Progenitor cell of endocrine pancreas (in vitro differentiated cells): Measurements from ENCODE around the gene GRSF1. TPM values are rescaled to one million over a fixed set of nuclear protein-coding genes. Genes with fewer than 3 reads are reported as not detected.

Source experiments
- DNase-seq: peaks from one replicate; pipeline ENCODE4 v3.0.0; 2021; ENCODE audit warnings: low spot score; ENCODE audit not compliant: unreplicated experiment
- H3K27ac Mint-ChIP-seq: 2 replicates; pipeline ENCODE4 v1.8.0; 2021; ENCODE audit warnings: mild to moderate bottlenecking, moderate library complexity, mixed read lengths
- H3K27me3 Mint-ChIP-seq: 2 replicates; pipeline ENCODE4 v1.8.0; 2021; ENCODE audit warnings: mixed read lengths
- H3K36me3 Mint-ChIP-seq: 2 replicates; pipeline ENCODE4 v1.8.0; 2022; ENCODE audit warnings: mixed read lengths; ENCODE audit not compliant: insufficient read depth
- H3K4me1 Mint-ChIP-seq: 2 replicates; pipeline ENCODE4 v1.8.0; 2021; ENCODE audit warnings: low read depth, mixed read lengths
- H3K4me3 Mint-ChIP-seq: 2 replicates; pipeline ENCODE4 v1.8.0; 2021; ENCODE audit warnings: low read depth, mild to moderate bottlenecking, moderate library complexity, mixed read lengths
- H3K9me3 Mint-ChIP-seq: 2 replicates; pipeline ENCODE4 v1.8.0; 2021; ENCODE audit warnings: low read depth, mixed read lengths
- total RNA-seq: library from RNA; stranded (reverse); gene quantifications from 2 replicates; pipeline ENCODE4 v1.2.1, GENCODE V29; 2021
- TF ChIP-seq, protein P1 (sequence below): fragments of 200-600 bp; sonication (generic); IDR thresholded peaks from one replicate; pipeline ENCODE4 v1.5.0; 2021; ENCODE audit warnings: antibody characterized with exemption, mild to moderate bottlenecking; ENCODE audit not compliant: unreplicated experiment

Gene GRSF1
- total RNA-seq, 1 donor from 2014 or later: 87.8 TPM

GRCh38 chr4:70833675-70834074 is 6.0 kb downstream of the GRSF1 start:
- TF ChIP-seq, protein P1, sequence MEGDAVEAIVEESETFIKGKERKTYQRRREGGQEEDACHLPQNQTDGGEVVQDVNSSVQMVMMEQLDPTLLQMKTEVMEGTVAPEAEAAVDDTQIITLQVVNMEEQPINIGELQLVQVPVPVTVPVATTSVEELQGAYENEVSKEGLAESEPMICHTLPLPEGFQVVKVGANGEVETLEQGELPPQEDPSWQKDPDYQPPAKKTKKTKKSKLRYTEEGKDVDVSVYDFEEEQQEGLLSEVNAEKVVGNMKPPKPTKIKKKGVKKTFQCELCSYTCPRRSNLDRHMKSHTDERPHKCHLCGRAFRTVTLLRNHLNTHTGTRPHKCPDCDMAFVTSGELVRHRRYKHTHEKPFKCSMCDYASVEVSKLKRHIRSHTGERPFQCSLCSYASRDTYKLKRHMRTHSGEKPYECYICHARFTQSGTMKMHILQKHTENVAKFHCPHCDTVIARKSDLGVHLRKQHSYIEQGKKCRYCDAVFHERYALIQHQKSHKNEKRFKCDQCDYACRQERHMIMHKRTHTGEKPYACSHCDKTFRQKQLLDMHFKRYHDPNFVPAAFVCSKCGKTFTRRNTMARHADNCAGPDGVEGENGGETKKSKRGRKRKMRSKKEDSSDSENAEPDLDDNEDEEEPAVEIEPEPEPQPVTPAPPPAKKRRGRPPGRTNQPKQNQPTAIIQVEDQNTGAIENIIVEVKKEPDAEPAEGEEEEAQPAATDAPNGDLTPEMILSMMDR: no peak
- no peak for DNase-seq
- Mint-ChIP-seq H3K27me3 (no peaks in the 10 kb centered on the region), H3K36me3 (peaks cover 27% of the 10 kb centered on the region), H3K9me3 (no peaks in the 10 kb centered on the region), H3K4me1 (peaks cover 9% of the 10 kb centered on the region), H3K27ac (no peak overlapping the region), H3K4me3 (no peak overlapping the region)

DNA sequence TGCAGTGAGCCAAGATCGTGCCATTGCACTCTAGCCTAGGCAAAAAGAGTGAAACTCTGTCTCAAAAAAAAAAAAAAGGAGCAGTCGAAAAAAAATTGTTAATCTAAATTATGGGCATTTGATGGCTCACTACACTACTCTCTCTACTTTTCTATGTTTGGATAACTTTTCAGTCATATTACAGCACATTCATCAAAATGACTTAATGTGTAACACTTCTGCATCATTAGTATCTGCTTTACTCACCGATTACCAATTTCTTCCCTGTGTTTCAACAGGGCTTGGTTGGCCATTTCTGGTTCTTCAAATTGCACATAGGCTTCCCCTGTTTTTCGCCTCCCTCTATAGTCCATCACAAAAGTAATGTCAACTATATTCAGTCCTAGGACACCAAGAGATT is 8.4 kb downstream of the GRSF1 start:
- no peak overlapping the region for H3K27ac Mint-ChIP-seq
- H3K27me3 Mint-ChIP-seq: no peaks in the 10 kb centered on the region
- DNase-seq: no peak

DNA sequence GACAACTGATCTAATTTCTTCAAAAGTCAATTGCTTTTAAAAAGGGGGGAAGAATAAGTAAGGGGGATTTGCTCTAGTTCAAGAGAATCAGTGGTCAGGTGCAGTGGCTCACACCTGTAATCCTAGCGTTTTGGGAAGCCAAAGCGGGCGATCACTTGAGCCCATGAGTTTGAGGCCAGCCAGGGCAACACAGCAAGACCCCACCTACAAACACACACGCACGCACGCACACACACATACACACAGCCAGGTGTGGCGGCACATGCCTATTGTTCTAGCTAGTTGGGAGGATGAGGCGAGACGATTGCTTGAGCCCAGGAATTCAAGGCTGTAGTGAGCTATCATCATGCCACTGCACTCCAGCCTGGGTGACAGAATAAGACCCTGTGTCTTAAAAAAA is 9.6 kb downstream of the GRSF1 start:
- Mint-ChIP-seq H3K4me1 (no peaks in the 10 kb centered on the region), H3K9me3 (no peaks in the 10 kb centered on the region), H3K27me3 (no peaks in the 10 kb centered on the region), H3K4me3 (no peak overlapping the region), H3K27ac (no peak overlapping the region), H3K36me3 (peaks cover 42% of the 10 kb centered on the region)
- DNase-seq: no peak
- TF ChIP-seq, protein P1: no peak

More for the DNA sequence above, 8.4 kb downstream of the GRSF1 start:
- Mint-ChIP-seq H3K4me3 (no peak overlapping the region), H3K9me3 (no peaks in the 10 kb centered on the region), H3K4me1 (no peaks in the 10 kb centered on the region), H3K36me3 (peaks cover 34% of the 10 kb centered on the region)
- TF ChIP-seq, protein P1: no peak

DNA sequence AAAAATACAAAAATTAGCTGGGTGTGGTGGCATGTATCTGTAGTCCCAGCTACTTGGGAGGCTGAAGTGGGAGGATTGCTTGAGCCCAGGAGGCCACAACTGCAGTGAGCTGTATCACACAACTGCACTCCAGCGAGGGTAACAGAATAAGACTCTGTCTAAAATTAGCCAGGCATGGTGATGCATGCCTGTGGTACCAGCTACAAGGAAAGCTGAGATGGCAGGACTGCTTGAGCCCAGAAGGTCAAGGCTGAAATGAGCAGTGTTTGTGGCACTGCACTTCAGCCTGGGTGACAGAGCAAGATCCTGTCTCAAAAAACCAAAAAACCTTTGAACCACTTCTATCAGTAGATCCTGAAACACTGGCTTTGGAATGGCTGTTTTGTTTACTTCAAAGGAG is 10.2 kb downstream of the GRSF1 start:
- TF ChIP-seq, protein P1: no peak
- Mint-ChIP-seq H3K9me3 (no peaks in the 10 kb centered on the region), H3K4me1 (no peaks in the 10 kb centered on the region), H3K36me3 (peaks cover 42% of the 10 kb centered on the region), H3K27me3 (no peaks in the 10 kb centered on the region), H3K27ac (no peak overlapping the region), H3K4me3 (no peak overlapping the region)
- DNase-seq: no peak

DNA sequence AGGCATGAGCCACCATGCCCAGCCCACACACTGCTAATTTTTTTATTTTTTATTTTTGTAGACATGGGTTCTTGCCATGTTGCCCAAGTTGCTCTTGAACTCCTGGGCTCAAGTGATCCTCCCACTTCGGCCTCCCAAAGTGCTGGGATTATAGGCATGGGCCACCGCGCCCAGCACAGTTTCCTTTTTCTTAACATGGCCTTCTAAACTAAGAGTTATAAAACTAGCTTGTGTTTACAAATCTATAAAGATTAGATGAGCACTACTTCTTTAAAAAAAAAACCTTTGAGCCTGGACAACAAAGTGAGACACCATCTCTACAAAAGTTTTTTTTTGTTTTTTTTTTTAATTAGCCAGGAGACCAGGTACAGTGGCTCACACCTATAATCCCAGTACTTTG is 10.7 kb downstream of the GRSF1 start:
- H3K9me3 Mint-ChIP-seq: no peaks in the 10 kb centered on the region
- no peak overlapping the region for H3K4me3 Mint-ChIP-seq
- no peaks in the 10 kb centered on the region for H3K27me3 Mint-ChIP-seq
- no peaks in the 10 kb centered on the region for H3K4me1 Mint-ChIP-seq
- no peak overlapping the region for H3K27ac Mint-ChIP-seq
- DNase-seq: no peak
- TF ChIP-seq, protein P1: no peak
- peaks cover 44% of the 10 kb centered on the region for H3K36me3 Mint-ChIP-seq
